Lung (tissue), 12 donors: ENCODE measurements around the gene ADK. TPM values are rescaled to one million over a fixed set of nuclear protein-coding genes. Genes with fewer than 3 reads are reported as not detected.

Experiments
- ATAC-seq: fragments of 200-7000 bp; cut with Tn5 transposase; one replicate; pipeline ENCODE4 v1.9.1; 2020; ENCODE audit warnings: moderate number of reproducible peaks; ENCODE audit not compliant: insufficient read depth, low FRiP score
- DNase-seq, 3 donors: peaks; one replicate each; pipeline ENCODE4 v3.0.0-alpha.2; 2013 to 2017
- H3K27ac ChIP-seq, 2 donors: one replicate each; pipeline ENCODE4 v1.5.1; 2013; ENCODE audit warnings: mild to moderate bottlenecking in 2 of 2, moderate library complexity in 2 of 2, control low read depth in 1 of 2, inconsistent platforms in 1 of 2, low read depth in 1 of 2, low read length in 1 of 2
- H3K27me3 ChIP-seq, 3 donors: one replicate each; pipeline ENCODE4 v1.5.1; 2013; ENCODE audit warnings: low read length in 2 of 3; ENCODE audit not compliant: control insufficient read depth in 3 of 3, insufficient read depth in 3 of 3
- H3K36me3 ChIP-seq, 4 donors: one replicate each; pipeline ENCODE4 v1.5.1; 2013; ENCODE audit warnings: low read length in 4 of 4, mild to moderate bottlenecking in 1 of 4, moderate library complexity in 1 of 4; ENCODE audit not compliant: control insufficient read depth in 4 of 4, insufficient read depth in 4 of 4
- H3K4me1 ChIP-seq, 5 donors: one replicate each; pipeline ENCODE4 v1.5.1; 2013; ENCODE audit warnings: low read length in 5 of 5, mild to moderate bottlenecking in 2 of 5, moderate library complexity in 1 of 5; ENCODE audit not compliant: control insufficient read depth in 5 of 5, insufficient read depth in 5 of 5
- H3K4me3 ChIP-seq: one replicate; pipeline ENCODE4 v1.5.1; 2013; ENCODE audit warnings: mild to moderate bottlenecking, control low read depth, moderate library complexity
- H3K9ac ChIP-seq, 2 donors: one replicate each; pipeline ENCODE4 v1.5.1; 2013; ENCODE audit warnings: low read length in 2 of 2, control low read depth in 1 of 2; ENCODE audit not compliant: insufficient read depth in 1 of 2
- H3K9me3 ChIP-seq, 4 donors: one replicate each; pipeline ENCODE4 v1.5.1; 2013; ENCODE audit warnings: low read length in 3 of 4, mild to moderate bottlenecking in 1 of 4, moderate library complexity in 1 of 4; ENCODE audit not compliant: control insufficient read depth in 4 of 4, insufficient read depth in 3 of 4
- WGBS, 2 donors: extraction: QIAGEN DNeasy Blood & Tissue Kit; methylation state at CpG; one replicate each; pipeline ENCODE4 v1.1.7; 2013; 5-methylcytosine and 5-hydroxymethylcytosine counted together
- polyA plus RNA-seq, 2 donors: library from polyadenylated mRNA; stranded (reverse); fragments of 200-250 nt; gene quantifications; one replicate each; pipeline ENCODE4 v1.2.1, GENCODE V29; 2013
- total RNA-seq, 2 donors: library from RNA; depleted of rRNA in 1 of 2; stranded (reverse); fragments of >200 nt in 1 of 2; gene quantifications; one replicate each; pipeline ENCODE4 v1.2.1, GENCODE V29; 2014 to 2021
- TF ChIP-seq, protein P1 (sequence below): IDR thresholded peaks from 2 replicates; pipeline ENCODE4 v1.5.1; 2012; ENCODE audit warnings: mild to moderate bottlenecking; ENCODE audit errors: control extremely low read depth, extremely low read depth
- donor health status: control.
- donor health status: control.
- donor health status: Bipolar disorder and iron deficiency.
- donor health status: healthy.
- donor health status: DM: yes; HTN: yes; CAD: no.

Gene ADK
- total and polyA plus RNA-seq, 4 donors = 31.6 to 82.3 (median 42.9) TPM

DNA sequence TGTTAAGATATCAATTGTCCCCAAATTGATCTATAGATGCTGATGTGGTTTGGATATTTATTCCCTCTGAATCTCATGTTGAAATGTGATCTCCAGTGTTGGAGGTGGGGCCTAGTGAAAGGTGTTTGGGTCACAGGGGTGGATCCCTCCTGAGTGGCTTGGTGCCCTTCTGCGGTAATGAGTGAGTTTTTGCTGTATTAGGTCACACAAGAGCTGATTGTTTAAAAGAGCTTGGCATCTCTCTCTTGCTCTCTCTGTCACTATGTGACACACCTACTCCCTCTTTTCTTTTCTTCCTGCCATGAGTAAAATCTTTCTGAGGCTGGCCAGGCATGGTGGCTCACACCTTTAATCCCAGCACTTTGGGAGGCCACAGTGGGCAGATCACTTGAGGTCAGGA is 577.2 kb downstream of the ADK start:
- Histone ChIP-seq H3K4me1 (no peaks in the 10 kb centered on the region), H3K9me3 (peaks cover 0 to 3% (median 0%) of the 10 kb centered on the region in 4 donors), H3K27me3 (no peaks in the 10 kb centered on the region), H3K36me3 (no peaks in the 10 kb centered on the region), H3K9ac (no peak overlapping the region), H3K4me3 (no peak overlapping the region), H3K27ac (no peak overlapping the region)
- 89 to 97% methylated on average over 1 of the region's 1 CpG for WGBS, 2 donors
- DNase-seq = no peak
- ATAC-seq = no peak
- TF ChIP-seq, protein P1, sequence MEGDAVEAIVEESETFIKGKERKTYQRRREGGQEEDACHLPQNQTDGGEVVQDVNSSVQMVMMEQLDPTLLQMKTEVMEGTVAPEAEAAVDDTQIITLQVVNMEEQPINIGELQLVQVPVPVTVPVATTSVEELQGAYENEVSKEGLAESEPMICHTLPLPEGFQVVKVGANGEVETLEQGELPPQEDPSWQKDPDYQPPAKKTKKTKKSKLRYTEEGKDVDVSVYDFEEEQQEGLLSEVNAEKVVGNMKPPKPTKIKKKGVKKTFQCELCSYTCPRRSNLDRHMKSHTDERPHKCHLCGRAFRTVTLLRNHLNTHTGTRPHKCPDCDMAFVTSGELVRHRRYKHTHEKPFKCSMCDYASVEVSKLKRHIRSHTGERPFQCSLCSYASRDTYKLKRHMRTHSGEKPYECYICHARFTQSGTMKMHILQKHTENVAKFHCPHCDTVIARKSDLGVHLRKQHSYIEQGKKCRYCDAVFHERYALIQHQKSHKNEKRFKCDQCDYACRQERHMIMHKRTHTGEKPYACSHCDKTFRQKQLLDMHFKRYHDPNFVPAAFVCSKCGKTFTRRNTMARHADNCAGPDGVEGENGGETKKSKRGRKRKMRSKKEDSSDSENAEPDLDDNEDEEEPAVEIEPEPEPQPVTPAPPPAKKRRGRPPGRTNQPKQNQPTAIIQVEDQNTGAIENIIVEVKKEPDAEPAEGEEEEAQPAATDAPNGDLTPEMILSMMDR = no peak

- TF ChIP-seq, protein P1 = no peak
- peaks cover 0 to 3% (median 0%) of the 10 kb centered on the region in 4 donors for H3K9me3 ChIP-seq
- 62 to 84% methylated on average over 4 of the region's 4 CpGs for WGBS, 2 donors
- no peaks in the 10 kb centered on the region for H3K27me3 ChIP-seq
- no peak overlapping the region for H3K27ac ChIP-seq
- no peaks in the 10 kb centered on the region for H3K36me3 ChIP-seq
- no peaks in the 10 kb centered on the region for H3K4me1 ChIP-seq
- H3K9ac ChIP-seq = no peak overlapping the region
- no peak for ATAC-seq
- no peak for DNase-seq
- no peak overlapping the region for H3K4me3 ChIP-seq
These were observed 579.2 kb downstream of the ADK start for GRCh38 chr10:74730246-74730645.

DNA sequence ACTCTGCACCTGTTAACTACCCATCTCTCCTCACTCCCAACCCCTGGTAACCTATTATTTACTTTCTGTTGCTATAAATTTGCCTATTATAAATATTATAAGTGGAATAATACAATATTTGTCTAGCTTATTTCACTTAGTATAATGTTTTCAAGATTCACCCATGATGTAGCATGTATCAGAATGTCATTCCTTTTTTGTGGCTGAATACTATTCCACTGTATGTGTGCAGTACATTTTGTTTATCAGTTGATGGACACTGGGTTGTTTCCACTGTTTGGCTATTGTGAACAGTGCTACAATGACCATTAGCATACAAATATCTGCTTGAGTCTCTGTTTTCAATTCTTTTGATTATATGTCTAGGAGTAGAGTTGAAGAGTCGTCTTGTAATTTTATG is 582.6 kb downstream of the ADK start:
- H3K27me3 ChIP-seq = no peaks in the 10 kb centered on the region
- no peaks in the 10 kb centered on the region for H3K36me3 ChIP-seq
- H3K27ac ChIP-seq = no peak overlapping the region
- no peak overlapping the region for H3K9ac ChIP-seq
- WGBS, 2 donors = 93 to 100% methylated on average over 1 of the region's 1 CpG
- H3K9me3 ChIP-seq = peaks cover 0 to 3% (median 0%) of the 10 kb centered on the region in 4 donors
- no peak for DNase-seq
- H3K4me1 ChIP-seq = no peaks in the 10 kb centered on the region
- no peak for ATAC-seq
- no peak overlapping the region for H3K4me3 ChIP-seq
- TF ChIP-seq, protein P1 = no peak

DNA sequence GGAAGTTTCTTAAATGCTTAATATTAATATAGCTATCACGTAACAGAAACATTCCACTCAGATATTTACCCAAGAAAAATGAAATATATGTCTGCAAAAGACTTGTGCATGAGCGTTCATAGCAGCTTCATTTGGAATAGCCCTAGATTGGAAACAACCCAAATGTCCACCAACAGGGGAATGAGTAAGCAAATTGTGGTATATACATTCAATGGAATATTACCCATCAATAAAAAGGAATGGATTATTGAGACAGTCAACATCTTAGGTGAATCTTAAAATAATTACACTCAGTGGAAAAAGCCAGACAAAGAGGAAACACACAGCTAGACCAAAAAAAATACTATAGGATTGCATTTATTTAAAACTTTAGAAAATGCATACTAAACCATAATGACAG is 585.0 kb downstream of the ADK start:
- no peaks in the 10 kb centered on the region for H3K27me3 ChIP-seq
- H3K27ac ChIP-seq = no peak overlapping the region
- no peak overlapping the region for H3K4me3 ChIP-seq
- H3K36me3 ChIP-seq = no peaks in the 10 kb centered on the region
- TF ChIP-seq, protein P1 = no peak
- peaks cover 0 to 3% (median 0%) of the 10 kb centered on the region in 4 donors for H3K9me3 ChIP-seq
- ATAC-seq (no peak), DNase-seq (no peak)
- 78 to 80% methylated on average over 2 of the region's 2 CpGs for WGBS, 2 donors
- H3K9ac ChIP-seq = no peak overlapping the region
- H3K4me1 ChIP-seq = no peaks in the 10 kb centered on the region
